ENCODE results near the gene NRROS.

Gene NRROS

DNA sequence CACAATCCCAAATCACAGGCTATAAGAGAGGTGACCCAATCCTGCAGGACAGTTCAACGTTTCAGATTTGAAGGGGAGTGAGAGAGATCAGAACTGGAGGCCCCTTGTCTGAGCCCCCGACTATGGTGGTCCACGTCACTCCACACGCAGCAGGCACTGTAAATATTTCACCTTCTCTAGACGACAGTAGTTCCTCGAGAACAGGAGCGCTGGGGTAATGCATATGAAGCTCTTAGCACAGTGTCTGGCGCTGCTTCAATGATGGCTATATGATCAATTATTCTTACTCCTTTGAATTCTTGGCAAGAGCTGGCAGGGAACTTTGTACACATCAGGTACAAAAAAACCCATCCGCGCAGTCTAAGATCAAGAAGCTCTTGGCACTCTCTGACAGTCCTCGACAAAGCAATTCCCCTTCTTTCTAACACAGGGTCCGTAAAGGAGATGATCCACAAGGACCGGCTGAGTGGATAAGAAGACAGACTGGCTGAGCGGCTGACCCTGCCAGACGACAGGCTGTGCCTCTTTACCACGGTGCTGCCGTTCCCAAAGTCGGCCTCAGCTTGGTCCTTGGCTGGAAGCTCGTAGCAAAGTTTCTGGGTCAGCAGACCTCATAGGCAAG, 522 bp upstream of the NRROS start:
- no peak for TF ChIP-seq GATA2 (IDR thresholded peaks at IDR 0.05; ENCODE audit: low read depth, low read length)
- TF ChIP-seq GATA3 (IDR thresholded peaks at IDR 0.05; ENCODE audit: low read depth, low read length) = no peak

GRCh38 chr3:196640297-196641018, 964 bp downstream of the NRROS start:
- TF ChIP-seq GATA2 (IDR thresholded peaks at IDR 0.05; ENCODE audit: low read depth, low read length) (no peak), GATA3 (IDR thresholded peaks at IDR 0.05; ENCODE audit: low read depth, low read length) (no peak)

DNA sequence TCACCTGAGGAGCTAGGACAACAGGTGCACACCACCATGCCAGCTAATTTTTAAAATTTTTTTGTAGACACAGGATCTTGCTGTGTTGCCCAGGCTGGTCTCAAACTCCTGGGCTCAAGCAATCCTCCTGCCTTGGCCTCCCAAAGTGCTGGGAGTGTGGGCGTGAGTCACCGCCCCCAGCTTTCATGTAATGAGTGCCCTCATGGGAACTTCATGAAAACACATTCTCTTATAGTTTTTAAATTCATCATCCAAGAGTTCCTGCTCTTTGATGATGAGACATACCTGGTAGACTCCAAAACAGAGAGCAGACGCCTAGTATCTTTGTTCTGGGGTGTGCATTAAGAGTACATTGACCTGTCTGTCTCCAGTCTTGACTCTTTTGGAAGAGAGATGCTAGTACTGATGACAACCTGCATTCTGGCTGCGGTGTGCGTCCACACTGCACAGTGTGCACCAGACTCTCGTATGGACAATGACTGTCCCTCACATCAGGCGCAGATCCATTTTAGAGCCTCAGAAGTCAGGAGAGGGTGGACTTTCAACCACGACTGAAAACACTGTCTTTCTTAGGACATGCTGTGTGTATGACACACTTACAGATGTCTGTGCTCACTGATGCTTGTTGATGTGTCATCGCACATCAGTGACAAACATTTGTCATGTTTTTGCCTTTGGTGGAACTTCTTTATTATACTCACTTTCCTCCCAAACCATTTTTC, 2.0 kb downstream of the NRROS start:
- TF ChIP-seq GATA3 (IDR thresholded peaks at IDR 0.05; ENCODE audit: low read depth, low read length) (no peak), GATA2 (IDR thresholded peaks at IDR 0.05; ENCODE audit: low read depth, low read length) (no peak)

- TF ChIP-seq GATA2 (IDR thresholded peaks at IDR 0.05; ENCODE audit: low read depth, low read length) = no peak
- no peak for TF ChIP-seq GATA3 (IDR thresholded peaks at IDR 0.05; ENCODE audit: low read depth, low read length)
Observed at GRCh38 chr3:196642434-196642833, 2.9 kb downstream of the NRROS start.

GRCh38 chr3:196643201-196643749, 3.8 kb downstream of the NRROS start:
- TF ChIP-seq GATA2 (IDR thresholded peaks at IDR 0.05; ENCODE audit: low read depth, low read length) (no peak), GATA3 (IDR thresholded peaks at IDR 0.05; ENCODE audit: low read depth, low read length) (no peak)

DNA sequence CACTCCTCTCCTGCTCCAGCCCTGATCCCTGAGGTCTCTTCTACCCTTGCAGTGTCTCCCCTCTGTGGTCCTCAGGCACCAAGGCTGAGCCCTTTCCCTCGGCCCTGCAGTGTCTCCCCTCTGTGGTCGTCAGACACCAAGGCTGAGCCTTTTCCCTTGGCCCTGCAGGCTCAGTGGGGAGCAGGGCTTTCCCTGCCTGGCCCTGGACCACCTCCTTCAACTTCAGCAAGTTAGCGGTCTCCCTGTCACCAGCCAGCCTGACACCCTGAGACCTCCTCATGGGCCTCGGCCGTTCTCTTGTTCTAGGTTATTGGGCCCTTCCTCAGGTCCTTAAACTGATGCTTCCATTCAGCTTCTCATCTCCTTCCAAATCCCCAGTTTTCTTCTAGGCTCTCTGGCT, 4.3 kb downstream of the NRROS start:
- TF ChIP-seq GATA2 (IDR thresholded peaks at IDR 0.05; ENCODE audit: low read depth, low read length) = no peak
- no peak for TF ChIP-seq GATA3 (IDR thresholded peaks at IDR 0.05; ENCODE audit: low read depth, low read length)

- no peak for TF ChIP-seq GATA2 (IDR thresholded peaks at IDR 0.05; ENCODE audit: low read depth, low read length)
- no peak for TF ChIP-seq GATA3 (IDR thresholded peaks at IDR 0.05; ENCODE audit: low read depth, low read length)
Observed at GRCh38 chr3:196645096-196645495, 5.6 kb downstream of the NRROS start.

DNA sequence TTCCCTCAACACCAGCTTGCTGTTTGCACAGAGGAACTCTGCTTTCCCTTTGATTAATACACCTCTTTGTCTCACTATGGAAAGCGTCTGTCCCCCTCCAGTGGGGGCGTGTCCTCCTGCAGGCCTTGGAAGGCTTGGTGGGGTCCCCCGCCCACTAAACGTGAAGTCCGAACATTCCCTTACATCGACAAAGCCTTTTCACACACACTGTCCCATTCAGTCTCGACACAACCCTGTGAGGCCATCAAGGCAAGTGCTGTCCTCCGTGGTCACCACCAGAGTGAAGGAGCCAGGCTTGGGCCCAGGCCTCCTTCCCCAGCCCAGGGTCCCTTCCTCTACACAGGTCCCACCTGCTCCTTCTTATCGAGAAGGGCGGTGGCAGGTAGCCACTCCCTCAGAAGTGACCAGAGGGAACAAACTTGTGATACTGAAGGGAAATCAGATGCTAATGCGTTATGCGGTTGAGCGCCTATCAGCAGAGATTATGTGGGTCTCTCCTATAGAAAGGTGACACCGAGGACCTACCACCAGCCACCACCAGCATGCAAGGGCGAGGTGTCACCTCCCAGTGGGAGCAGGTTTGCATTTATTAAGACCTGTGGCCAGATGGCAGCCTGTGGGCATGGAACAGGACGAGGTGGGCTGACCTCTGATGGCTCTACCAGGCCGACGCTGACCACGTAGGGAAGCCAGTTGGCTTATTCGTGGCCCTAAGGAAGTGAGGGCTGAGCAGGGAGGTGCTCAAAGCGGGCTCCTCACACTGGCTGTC, 6.6 kb downstream of the NRROS start:
- no peak for TF ChIP-seq GATA3 (IDR thresholded peaks at IDR 0.05; ENCODE audit: low read depth, low read length)
- no peak for TF ChIP-seq GATA2 (IDR thresholded peaks at IDR 0.05; ENCODE audit: low read depth, low read length)

DNA sequence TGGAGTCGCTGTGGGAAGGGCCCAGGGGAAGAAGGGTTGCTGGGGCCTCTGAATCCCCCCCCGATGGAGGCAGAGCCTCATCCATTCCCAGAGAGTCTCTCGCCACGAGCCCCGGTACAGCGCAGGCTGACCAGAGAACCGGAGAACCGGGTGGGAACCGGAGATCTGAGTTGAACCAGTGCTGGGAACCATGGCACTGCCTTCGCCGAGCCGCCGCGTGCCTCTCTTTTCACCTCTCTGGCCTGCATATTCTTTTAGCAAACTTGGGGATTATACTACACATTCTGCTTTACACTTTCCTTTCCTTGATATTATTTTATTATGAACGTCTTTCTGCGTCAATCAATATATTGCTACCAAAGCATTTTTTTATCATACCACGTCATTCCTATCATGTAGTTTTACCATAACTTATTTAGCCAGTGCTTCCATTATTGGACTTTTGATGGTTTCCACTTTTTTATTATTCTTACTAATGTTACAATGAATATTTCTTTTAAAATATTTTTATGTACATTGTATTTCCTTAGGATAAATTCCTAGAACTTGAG, 7.2 kb downstream of the NRROS start:
- TF ChIP-seq GATA3 (IDR thresholded peaks at IDR 0.05; ENCODE audit: low read depth, low read length) (no peak), GATA2 (IDR thresholded peaks at IDR 0.05; ENCODE audit: low read depth, low read length) (no peak)

- TF ChIP-seq GATA3 (IDR thresholded peaks at IDR 0.05; ENCODE audit: low read depth, low read length) (no peak), GATA2 (IDR thresholded peaks at IDR 0.05; ENCODE audit: low read depth, low read length) (peak; percentile 56)
Observed at GRCh38 chr3:196650740-196651311, 11.3 kb downstream of the NRROS start.

DNA sequence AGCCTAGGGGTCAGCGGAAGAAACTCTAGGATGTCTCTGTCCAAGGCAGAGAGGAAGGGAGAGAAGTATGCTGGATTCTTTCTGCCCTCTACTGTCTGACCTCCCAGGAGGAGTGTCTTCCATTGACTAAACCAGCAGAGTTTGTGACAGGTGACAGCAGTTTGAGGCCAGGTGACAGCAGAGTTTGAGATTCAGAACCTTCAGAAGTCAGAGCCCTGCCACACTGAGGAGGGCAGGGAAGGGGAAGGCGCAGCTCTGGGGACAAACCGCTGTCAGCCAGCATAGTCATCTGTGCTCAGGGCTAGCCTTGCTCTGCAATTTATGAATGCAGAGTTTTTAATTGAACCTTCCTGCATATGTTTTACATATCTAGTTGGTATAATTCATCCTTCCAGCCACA, 12.3 kb downstream of the NRROS start:
- TF ChIP-seq GATA3 (IDR thresholded peaks at IDR 0.05; ENCODE audit: low read depth, low read length) = no peak

GRCh38 chr3:196652961-196653795, 13.7 kb downstream of the NRROS start:
- no peak for TF ChIP-seq GATA3 (IDR thresholded peaks at IDR 0.05; ENCODE audit: low read depth, low read length)
- no peak for TF ChIP-seq GATA2 (IDR thresholded peaks at IDR 0.05; ENCODE audit: low read depth, low read length)

Measured in SH-SY5Y (cell line).